HG02642 (cell line): ENCODE measurements around the gene CCDC192.
A peak's percentile ranks its signal among the peaks of the same experiment; 100 is the strongest.
"Not testable (repeated sequence)": the region's sequence is repeated elsewhere in the genome, so short reads cannot be mapped to it uniquely, and the experiment has no call there.

Experiments
- ATAC-seq: cut with Tn5 transposase; IDR thresholded peaks from one replicate; pipeline ENCODE4 v1.9.1; 2021; ENCODE audit warnings: mild to moderate bottlenecking; ENCODE audit not compliant: unreplicated experiment, poor library complexity

Gene CCDC192

DNA sequence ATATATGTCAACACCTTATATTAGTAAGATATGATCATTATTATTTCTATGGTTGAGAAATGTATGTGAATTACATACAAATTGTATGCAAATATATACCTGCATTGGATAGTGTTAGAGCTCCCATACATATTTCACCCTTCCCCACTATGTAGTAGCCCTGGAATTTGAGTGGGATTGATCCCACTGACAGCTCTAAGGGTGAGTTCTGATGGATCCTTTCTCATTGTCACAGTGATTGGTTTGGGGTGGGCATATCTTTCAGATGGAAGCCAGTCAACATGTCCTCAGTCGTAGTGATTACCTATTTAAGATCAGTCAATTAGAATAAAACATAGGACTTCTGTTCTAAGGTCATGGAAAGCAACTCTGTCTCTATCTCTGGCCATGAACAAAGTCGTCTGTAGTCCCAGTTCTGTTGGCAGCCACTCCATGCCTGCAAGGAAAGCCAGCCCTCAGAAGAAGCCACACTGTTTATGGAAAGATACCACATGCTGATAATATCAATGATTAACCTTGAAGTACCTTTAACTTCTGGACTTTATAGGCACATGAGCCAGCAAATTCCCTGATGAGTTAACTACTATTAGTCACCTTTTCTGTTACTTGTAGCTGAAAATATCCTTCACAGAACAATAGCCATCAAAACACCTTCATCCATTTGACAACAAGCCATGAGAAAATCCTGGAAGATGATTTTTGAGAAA, 5.1 kb upstream of the CCDC192 start:
- no peak for ATAC-seq

DNA sequence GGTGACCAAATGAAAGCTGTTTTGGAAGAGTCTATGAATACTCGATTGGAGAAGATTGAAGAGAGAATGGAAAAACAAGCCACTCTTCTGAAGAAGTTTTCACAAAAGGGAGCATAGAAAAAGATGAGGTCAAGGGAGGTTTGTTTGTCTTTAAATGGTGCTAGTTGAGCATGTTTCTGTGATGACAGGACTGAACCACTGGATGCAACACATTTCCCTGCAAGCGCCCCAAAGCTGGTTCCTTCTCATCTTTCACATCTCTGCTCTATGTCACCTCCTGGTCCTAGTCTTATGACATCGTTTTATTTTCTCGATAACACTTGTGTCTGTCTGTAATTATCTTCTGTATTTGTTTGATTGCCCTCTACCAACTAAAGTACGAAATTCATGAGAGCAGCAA, 3.8 kb upstream of the CCDC192 start:
- ATAC-seq, result no peak

DNA sequence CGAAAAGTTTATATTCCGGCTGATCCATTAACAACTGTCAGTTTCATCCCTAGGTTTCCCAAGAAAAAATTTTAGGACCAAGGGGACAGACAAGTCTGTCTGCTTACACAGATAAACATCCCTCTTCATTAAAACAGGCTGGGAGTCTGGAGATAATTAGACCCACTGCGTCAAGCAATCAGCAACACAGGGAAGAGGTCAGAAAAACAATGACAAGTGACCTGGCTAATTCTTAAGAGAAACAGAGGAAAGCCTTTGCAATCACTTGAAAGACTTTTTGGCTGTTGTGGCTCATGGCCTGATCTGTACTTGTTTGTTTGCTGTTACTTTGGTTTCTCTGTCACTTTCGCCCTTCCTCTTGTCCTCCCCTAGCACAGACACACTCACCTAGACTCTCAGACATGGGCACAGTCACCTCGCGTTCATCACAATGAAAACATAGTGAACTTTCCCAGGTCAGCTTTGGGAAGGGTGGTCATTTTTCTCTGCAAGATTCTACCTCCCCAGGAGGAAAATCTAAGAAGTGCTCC, 2.9 kb upstream of the CCDC192 start:
- ATAC-seq, result no peak

DNA sequence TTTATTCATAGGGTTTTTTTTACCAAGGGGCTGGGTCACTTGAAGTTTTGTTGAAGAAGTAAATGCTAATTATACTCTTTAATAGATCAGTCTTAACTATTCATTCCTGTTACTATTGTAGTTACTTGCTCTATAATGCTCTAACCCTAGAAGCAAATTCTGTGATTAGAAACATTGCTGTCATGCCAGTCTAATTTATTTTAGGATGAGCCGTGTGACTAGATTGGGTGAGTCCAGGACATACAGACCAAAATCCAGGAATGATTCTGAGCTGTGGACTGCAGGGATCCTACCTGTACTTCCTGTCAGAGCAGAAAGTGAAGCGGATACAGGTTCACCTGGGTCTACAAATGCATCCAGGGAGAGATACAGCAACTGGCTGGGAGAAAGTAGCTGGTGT, 757 bp upstream of the CCDC192 start:
- no peak for ATAC-seq

DNA sequence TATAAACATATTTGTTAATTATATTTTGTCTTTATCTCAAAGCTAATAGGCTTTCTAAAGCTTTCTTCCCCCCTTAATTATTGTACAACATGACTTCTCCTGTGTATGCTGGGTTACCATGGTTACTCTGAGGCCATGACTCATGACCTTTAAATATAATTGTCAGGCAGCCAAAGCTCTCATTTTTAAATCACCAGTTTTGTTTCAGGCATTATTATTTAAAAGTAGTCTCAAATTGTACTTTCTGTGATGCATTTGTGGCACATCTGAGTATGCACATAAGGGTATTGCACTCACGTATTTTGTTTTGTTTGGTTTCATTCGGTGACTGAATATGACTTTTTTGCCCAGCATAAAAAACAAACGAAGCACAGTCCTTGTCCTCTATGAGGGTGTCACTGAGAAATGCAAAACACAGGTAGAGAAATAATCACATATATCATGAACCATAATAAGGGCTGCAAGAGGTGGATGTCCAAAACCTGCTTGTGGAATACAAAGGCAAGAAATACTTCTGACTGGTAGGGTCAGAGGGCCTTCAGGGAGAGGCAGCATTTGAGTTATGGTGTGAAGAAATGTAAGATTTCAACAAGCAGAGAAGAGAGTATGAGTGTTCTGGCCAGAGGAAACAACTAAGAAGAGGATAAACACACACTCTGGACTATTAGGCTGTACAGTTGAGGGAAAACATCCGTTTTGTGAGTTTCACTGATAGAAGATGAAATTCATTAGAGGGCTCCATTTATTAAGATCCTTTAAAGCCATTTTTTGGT, 2.1 kb downstream of the CCDC192 start:
- ATAC-seq, result no peak

DNA sequence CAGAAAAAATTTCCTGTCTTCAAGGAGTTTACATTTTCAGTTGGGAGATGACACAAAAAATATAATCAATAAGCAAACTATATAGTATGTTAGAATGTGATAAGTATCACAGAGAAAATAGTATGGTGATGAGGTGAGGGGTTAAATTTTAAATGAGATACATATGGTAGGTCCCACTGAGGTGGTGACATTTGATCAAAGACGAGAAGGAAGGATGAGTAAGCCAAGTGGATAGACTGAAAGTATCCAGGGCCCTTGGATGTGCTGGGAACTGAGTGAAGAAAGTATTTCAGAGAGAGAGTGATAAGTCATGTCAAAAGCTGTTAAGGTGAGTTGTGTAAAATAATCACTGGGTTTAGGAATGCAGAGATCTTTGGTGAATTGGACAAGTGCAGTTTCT, 3.5 kb downstream of the CCDC192 start:
- no peak for ATAC-seq

DNA sequence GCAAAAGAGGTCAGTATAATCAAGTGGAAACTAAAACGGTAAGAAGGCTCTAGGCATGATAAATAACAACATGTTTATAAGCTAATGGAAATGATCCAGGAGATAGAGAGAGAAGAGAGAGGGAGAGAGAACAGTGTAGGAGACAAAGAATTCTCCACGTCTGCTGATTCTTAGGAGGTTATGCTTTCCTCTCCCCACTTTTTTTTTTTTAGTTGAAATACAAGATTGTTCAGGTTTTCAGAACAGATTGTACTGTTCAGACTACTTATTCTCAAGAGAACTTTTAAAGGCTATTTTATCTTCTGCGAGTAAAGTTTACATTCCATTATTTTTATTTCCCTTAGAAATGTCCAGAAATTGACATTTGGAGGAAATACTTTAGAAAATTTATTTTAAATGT, 4.0 kb downstream of the CCDC192 start:
- no peak for ATAC-seq

DNA sequence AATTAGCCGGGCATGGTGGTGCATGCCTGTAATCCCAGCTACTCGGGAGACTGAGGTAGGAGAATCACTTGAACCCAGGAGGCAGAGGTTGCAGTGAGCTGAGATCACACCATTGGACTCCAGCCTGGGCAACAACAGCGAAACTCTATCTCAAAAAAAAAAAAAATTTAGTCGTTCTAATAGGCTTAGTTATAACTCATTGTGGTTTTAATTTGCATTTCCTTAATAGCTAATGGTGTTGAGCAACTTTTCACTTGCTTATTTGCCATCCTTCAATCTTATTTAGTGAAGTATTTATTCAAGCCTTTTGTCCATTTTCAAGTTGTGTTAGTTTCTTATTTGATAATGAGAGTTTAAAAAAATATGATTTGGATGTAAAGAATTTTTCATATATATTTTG, 9.9 kb downstream of the CCDC192 start:
- ATAC-seq, result not testable (repeated sequence)

DNA sequence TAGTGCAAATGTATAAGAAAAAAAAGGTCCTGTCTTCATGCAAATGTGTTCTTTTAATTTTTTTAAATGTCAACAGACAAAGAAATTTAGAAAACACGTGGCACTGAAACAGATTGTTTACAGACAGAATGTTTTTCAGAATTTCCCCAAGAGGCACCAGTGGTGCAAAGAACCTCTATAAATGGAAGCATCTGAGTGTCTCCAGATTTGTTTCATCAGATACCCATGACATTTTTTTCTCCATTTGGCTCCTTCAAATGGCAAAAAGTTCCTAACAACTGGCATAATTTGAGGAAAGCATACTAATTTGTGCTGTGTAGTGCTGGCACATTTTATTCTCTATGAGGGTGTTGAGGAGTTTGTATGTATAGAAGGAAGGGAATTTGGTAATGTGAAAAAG, 15.0 kb downstream of the CCDC192 start:
- no peak for ATAC-seq

DNA sequence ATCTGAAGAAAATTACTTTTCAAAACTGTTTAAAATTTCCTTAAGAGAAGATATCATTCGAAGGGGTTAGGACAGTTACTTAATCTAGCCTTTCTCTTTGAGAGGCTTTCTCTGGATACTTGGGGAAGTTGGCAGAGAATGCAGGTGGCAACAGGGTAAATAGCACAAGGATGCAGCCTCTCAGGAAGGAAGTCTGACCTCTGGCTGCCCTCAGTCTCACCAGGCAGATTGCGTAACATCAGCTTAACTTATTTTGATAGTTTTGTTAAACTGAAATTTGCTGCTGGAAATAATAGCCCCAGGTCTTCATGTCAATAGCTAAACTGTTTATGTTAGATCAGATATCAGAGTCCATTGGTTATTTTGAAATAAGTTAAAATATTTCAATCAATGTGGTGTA, 20.4 kb downstream of the CCDC192 start:
- ATAC-seq, result no peak

DNA sequence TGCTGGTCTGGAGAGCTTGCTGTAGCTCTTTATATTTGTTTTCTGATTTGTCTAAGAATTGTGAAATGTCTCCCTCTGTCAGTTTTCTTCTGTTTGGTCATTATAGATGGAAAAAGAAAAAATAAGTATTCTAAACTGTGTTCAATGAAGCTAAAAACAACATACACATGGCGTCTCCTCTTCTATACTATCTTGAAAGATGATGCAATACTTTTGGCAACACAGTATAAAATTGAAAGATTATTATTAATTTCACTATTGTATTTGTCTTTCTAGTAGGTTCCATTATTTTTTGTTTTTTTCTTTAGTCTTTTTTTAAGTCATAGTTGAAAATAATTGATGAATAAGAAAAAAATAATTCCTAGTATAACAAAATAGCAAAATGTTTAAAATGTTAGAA, 22.5 kb downstream of the CCDC192 start:
- ATAC-seq, result no peak

DNA sequence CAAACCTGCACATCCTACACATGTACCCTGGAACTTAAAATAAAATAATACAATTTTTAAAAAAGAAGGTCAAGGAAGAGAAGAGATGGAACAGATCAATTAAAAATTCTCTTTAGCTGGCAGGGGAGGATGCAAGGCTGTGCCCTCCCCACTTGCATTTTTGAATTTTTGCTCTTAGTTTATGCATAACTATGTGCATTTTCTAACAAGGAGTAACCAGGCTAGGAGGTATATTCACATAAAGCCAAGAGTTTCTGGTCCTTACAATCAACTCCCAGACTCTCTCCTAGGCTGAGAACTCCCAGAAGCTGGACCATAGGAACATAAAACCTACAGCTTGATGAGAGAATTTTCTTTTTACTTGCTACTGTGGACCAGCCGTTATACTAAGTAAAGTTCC, 29.8 kb downstream of the CCDC192 start:
- no peak for ATAC-seq

DNA sequence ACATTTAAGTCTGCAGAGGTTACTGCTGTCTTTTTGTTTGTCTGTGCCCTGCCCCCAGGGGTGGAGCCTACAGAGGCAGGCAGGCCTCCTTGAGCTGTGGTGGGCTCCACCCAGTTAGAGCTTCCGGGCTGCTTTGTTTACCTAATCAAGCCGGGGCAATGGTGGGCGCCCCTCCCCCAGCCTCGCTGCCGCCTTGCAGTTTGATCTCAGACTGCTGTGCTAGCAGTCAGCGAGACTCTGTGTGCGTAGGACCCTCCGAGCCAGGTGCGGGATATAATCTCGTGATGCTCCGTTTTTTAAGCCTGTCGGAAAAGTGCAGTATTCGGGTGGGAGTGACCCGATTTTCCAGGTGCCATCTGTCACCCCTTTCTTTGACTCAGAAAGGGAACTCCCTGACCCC, 36.2 kb downstream of the CCDC192 start:
- ATAC-seq, result not testable (repeated sequence)

DNA sequence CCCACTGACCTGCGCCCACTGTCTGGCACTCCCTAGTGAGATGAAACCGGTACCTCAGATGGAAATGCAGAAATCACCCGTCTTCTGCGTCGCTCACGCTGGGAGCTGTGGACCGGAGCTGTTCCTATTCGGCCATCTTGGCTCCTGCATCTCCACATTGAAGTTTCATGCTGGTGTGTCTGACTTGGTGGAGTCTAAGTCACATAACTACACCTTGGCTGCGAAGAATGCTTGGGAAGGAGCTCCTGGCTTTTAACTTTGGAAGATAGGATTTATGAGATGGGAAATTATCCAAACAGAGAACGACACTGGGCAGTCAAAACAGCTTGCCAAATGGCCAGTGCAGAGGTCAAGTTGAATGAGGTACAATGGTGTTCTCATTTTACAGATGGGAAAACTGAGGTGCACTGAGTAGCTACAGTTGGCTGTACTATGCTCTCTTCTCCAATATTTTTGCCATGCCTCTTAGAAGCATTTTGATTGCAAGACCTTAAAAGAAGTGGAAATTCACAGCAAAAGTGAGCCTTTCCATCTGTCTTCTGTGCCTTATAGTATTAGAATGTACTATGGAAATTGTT, 36.7 kb downstream of the CCDC192 start:
- ATAC-seq, result no peak

DNA sequence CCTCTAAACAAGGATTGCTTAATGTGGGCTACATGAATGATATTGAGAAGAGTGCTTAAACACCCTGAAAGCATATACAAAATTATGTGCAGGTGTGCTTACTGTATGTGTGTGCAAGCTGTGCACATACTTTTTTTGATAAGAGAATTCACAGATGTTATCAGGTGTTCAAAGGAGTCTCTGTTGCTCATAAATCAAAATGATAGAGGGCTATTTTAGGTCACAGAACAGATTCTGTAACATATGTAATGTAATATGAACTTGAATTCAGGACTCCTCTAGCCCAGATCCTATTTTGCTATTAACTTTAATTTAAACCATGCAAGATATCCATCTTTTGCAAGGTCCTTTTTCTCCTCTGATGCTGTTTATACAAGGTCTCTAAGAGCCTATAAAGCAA, 38.2 kb downstream of the CCDC192 start:
- no peak for ATAC-seq

DNA sequence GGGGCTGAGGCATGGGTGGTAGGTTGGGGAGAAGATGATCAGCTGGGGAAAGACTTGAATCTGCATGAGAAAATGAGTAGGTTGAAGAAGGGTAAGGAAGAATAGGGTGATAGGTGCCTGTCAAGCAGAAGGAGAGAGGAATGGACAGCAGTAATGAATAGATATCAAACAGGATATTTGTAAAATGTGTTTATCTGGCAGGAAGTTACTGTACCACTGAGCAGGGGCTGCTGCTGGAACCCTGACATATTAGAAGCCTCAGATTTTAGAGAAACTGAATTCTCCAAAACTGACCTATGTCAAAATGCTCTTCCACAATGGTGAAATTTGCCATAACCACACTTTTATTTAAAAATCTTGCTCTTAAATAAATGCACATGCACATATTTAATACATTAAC, 41.0 kb downstream of the CCDC192 start:
- no peak for ATAC-seq

DNA sequence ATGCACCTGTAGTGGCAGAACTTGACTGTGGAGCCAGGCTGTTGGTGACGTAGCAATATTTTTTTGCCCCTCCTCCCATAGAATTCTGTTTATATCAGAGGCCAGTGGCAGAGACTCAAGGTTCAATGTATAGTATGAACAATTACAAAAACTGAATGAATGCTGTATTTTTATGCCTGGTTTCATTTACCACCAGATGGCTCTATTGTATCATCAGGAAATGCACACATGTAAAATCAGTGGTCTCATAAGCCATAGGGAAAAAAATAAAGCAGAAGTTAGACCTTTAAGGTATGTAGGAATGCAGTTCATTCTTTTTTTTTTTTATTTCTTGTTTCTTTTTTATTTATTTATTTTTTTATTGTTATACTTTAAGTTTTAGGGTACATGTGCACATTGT, 43.6 kb downstream of the CCDC192 start:
- no peak for ATAC-seq

DNA sequence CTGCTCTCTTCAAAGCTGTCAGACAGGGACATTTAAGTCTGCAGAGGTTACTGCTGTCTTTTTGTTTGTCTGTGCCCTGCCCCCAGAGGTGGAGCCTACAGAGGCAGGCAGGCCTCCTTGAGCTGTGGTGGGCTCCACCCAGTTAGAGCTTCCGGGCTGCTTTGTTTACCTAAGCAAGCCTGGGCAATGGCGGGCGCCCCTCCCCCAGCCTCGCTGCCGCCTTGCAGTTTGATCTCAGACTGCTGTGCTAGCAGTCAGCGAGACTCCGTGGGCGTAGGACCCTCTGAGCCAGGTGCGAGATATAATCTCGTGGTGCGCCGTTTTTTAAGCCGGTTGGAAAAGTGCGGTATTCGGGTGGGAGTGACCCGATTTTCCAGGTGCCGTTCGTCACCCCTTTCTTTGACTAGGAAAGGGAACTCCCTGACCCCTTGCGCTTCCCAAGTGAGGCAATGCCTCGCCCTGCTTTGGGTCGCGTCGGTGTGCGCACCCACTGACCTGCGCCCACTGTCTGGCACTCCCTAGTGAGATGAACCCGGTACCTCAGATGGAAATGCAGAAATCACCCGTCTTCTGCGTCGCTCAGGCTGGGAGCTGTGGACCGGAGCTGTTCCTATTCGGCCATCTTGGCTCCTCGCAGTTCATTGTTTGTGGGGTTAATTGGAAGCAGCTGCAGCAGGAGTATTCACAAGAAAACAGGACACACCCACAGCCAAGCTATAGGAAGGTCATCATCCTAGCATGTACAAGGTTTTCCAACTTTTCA, 49.5 kb downstream of the CCDC192 start:
- not testable (repeated sequence) for ATAC-seq

DNA sequence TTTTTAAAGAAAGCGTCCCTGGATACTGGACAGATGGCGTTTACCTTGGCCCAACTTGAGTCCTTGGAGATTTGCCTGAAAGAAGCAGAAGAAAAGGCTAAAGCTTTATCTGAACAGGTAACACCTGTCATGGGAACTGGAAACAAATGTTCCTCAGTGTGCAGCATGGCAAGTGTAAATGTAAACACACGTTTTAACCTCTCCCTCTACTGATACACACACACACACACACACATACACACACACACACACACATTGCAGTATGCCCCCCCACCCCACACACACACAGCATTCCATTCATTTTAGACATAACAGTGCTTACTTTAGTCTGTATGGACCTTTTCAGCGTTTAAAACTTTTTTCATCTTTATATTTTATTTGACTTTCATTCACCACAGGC, 51.1 kb downstream of the CCDC192 start:
- no peak for ATAC-seq

DNA sequence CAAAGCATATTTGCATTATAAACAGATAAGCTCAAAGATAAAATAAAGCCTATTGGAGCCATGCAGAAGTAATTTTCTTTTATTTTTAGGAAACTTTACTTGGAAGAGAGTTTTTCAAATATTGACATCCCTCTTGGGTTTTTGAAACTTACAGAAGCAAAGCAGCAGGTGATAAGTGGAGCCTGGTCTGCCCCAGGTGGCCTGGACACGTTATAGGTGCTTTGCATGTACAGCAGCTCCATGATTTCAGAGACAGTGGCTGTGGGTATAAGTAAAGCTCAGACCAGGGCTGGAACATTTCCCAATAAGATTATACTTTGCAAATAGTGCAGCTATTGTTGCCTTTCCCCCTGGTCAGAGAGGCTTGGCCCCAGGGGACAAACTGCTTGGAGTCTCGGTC, 51.5 kb downstream of the CCDC192 start:
- ATAC-seq, result no peak

DNA sequence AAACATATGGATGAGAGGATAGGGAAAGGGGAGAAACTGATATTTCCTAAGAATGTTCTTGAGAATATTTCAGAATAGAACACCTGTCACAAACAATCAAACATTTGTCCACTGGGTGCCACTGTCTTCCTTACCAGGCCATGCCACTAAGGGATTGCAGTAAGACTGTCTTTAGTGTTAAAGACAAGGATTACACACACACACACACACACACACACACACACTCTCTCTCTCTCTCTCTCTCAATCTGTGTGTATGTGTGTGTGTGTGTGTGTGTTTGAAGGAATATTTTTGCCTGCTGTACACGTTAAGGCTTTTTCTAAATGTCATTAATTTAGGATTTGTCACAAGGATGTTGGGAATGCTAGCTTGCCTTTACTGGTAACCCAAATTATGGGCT, 54.4 kb downstream of the CCDC192 start:
- ATAC-seq, result peak; percentile 86
